ENCODE data around the gene MYPN.

The MYPN gene

GRCh38 chr10:68145705-68146104, 36.4 kb downstream of the MYPN start:
- no peak for DNase-seq (ENCODE audit: low read depth)
- H3K4me3 ChIP-seq (ENCODE audit: low read depth, low read length): no peak overlapping the region
- TF ChIP-seq POLR2A (IDR thresholded peaks at IDR 0.05; ENCODE audit: extremely low read depth, insufficient read length) (no peak), MYC (IDR thresholded peaks at IDR 0.05; ENCODE audit: low read depth, low read length) (no peak), MAX (IDR thresholded peaks at IDR 0.05; ENCODE audit: low read depth, low read length) (no peak), CTCF (IDR thresholded peaks at IDR 0.05; ENCODE audit: low read depth, low read length) (no peak)

- TF ChIP-seq MAX (IDR thresholded peaks at IDR 0.05; ENCODE audit: low read depth, low read length) (no peak), POLR2A (IDR thresholded peaks at IDR 0.05; ENCODE audit: extremely low read depth, insufficient read length) (no peak), MYC (IDR thresholded peaks at IDR 0.05; ENCODE audit: low read depth, low read length) (no peak), CTCF (IDR thresholded peaks at IDR 0.05; ENCODE audit: low read depth, low read length) (no peak)
- H3K4me3 ChIP-seq (ENCODE audit: low read depth, low read length): no peak overlapping the region
- DNase-seq (ENCODE audit: low read depth): no peak
Measured at GRCh38 chr10:68146133-68146532, 36.8 kb downstream of the MYPN start.

- no peak for TF ChIP-seq CTCF (IDR thresholded peaks at IDR 0.05; ENCODE audit: low read depth, low read length)
- no peak for TF ChIP-seq MAX (IDR thresholded peaks at IDR 0.05; ENCODE audit: low read depth, low read length)
- TF ChIP-seq MYC (IDR thresholded peaks at IDR 0.05; ENCODE audit: low read depth, low read length): no peak
- TF ChIP-seq POLR2A (IDR thresholded peaks at IDR 0.05; ENCODE audit: extremely low read depth, insufficient read length): no peak
- no peak overlapping the region for H3K4me3 ChIP-seq (ENCODE audit: low read depth, low read length)
- no peak for DNase-seq (ENCODE audit: low read depth)
Measured at GRCh38 chr10:68151453-68151852, 42.2 kb downstream of the MYPN start.

DNA sequence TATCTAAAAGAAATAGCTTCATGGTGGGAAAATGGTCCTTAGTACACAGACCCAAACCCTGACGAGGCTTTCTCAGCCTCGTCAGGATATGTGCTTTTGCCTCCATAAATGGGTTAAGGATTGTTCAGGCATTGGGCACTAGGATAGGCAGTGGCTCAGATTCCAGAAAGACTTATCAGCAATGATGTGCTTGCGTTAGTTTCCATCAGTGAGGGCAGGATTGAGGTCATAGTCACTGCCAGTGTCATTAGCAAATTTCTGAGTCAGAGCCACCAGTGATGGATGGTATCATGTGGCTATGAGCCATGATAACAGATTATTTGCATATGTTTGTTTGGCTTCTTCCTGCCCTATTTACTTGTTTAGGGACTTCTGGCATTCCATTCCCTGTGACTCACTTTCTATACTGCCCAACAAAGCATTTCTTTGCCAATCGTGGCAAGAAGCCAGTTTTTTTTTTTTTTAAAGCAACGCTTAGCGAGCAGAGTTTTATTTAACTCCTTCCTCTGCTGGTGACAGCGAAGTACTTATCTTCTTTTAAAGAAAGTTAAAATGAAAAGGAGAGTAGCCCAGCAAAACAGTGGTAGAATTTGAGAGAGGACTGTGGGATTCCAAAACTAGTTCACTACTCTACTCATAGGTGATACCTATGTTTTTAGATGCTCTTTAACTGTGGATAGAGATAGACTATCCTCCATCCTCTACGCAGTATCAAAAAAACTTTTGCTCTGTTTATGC, 44.4 kb downstream of the MYPN start:
- no peak for DNase-seq (ENCODE audit: low read depth)
- H3K4me3 ChIP-seq (ENCODE audit: low read depth, low read length): no peak overlapping the region
- no peak for TF ChIP-seq MAX (IDR thresholded peaks at IDR 0.05; ENCODE audit: low read depth, low read length)
- TF ChIP-seq POLR2A (IDR thresholded peaks at IDR 0.05; ENCODE audit: extremely low read depth, insufficient read length): no peak
- no peak for TF ChIP-seq CTCF (IDR thresholded peaks at IDR 0.05; ENCODE audit: low read depth, low read length)
- no peak for TF ChIP-seq MYC (IDR thresholded peaks at IDR 0.05; ENCODE audit: low read depth, low read length)

DNA sequence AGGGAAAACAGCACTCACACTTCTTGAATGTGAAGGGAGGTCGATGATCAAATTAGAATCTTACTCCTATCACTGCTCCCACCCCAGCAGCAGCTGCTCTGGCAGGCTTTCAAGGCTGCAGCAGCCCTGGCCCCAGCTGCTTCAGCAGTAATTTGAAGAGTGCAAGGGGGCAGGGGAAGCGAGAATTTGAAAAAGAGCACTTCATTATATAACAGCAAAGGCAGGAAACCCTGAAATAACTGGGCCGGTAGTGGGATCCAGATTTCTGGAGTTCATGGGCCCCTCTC, 44.9 kb downstream of the MYPN start:
- no peak overlapping the region for H3K4me3 ChIP-seq (ENCODE audit: low read depth, low read length)
- TF ChIP-seq MAX (IDR thresholded peaks at IDR 0.05; ENCODE audit: low read depth, low read length) (no peak), CTCF (IDR thresholded peaks at IDR 0.05; ENCODE audit: low read depth, low read length) (no peak), MYC (IDR thresholded peaks at IDR 0.05; ENCODE audit: low read depth, low read length) (no peak), POLR2A (IDR thresholded peaks at IDR 0.05; ENCODE audit: extremely low read depth, insufficient read length) (no peak)
- no peak for DNase-seq (ENCODE audit: low read depth)
